SK-N-SH (cell line): ENCODE measurements around the gene OR2D2.

ENCODE experiments used
- CTCF ChIP-seq: fragments of 200-600 bp; sonication (generic); IDR thresholded peaks from 2 replicates; pipeline ENCODE4 v1.6.1; 2017; ENCODE audit warnings: antibody characterized with exemption, mild to moderate bottlenecking, moderate library complexity
- EZH2phosphoT487 ChIP-seq: fragments of 200-600 bp; sonication (generic); IDR thresholded peaks from 2 replicates; pipeline ENCODE4 v1.6.1; 2017; ENCODE audit warnings: low read depth, mixed run types, mild to moderate bottlenecking, antibody characterized with exemption, moderate library complexity, borderline replicate concordance
- FOXM1 ChIP-seq: IDR thresholded peaks from 2 replicates; pipeline ENCODE4 v1.4.0; 2012; ENCODE audit warnings: low read depth, mild to moderate bottlenecking
- MEF2A ChIP-seq: IDR thresholded peaks from 2 replicates; pipeline ENCODE4 v1.4.0; 2012; ENCODE audit warnings: low read depth, borderline replicate concordance
- NFIC ChIP-seq: IDR thresholded peaks from 2 replicates; pipeline ENCODE4 v1.4.0; 2012; ENCODE audit warnings: borderline replicate concordance
- POLR2AphosphoS5 ChIP-seq: IDR thresholded peaks from 2 replicates; pipeline ENCODE4 v1.6.1; 2012; ENCODE audit warnings: low read depth, low read length
- RAD21 ChIP-seq: IDR thresholded peaks from 2 replicates; pipeline ENCODE4 v1.6.1; 2012; ENCODE audit warnings: mild to moderate bottlenecking, low read length
- REST ChIP-seq: IDR thresholded peaks from 2 replicates; pipeline ENCODE4 v1.6.1; 2012; ENCODE audit warnings: mild to moderate bottlenecking, low read depth, low read length, moderate library complexity
- SMC3 ChIP-seq: IDR thresholded peaks from 2 replicates; pipeline ENCODE4 v1.6.1; 2012; ENCODE audit warnings: low read depth, low read length, improper control_type of control experiment
- YY1 ChIP-seq: IDR thresholded peaks from 2 replicates; pipeline ENCODE4 v1.4.0; 2012; ENCODE audit warnings: low read depth, mild to moderate bottlenecking
- ZBTB33 ChIP-seq: IDR thresholded peaks from 2 replicates; pipeline ENCODE4 v1.4.0; 2012; ENCODE audit warnings: low read depth, borderline replicate concordance

GRCh38 chr11:6843670-6844069, 48.6 kb downstream of the OR2D2 start:
- TF ChIP-seq YY1 (no peak), POLR2AphosphoS5 (no peak), EZH2phosphoT487 (no peak), CTCF (no peak), FOXM1 (no peak), RAD21 (no peak), SMC3 (no peak), REST (no peak), ZBTB33 (no peak), MEF2A (no peak), NFIC (no peak)
